AG04449 (cell line): Measurements from ENCODE around the gene SLC24A4.

ENCODE experiments used
- CTCF ChIA-PET: fragments of 350-600 bp; formaldehyde crosslinking; extraction: SDS; loops from one replicate; lab custom pipeline; 2021; ENCODE audit warnings: antibody characterized with exemption; lab: Yijun Ruan, JAX
- POLR2A ChIA-PET: fragments of 400-600, 350-600 bp; formaldehyde crosslinking; extraction: SDS; loops from one replicate; lab custom pipeline; 2020; ENCODE audit warnings: antibody characterized with exemption, inconsistent platforms; lab: Yijun Ruan, JAX
- DNase-seq: peaks from one replicate; pipeline ENCODE4 v3.0.0-alpha.2; 2010; ENCODE audit warnings: low read depth, low spot score
- H3K4me3 ChIP-seq: 2 replicates; pipeline ENCODE4 v1.5.1; 2011; ENCODE audit warnings: low read depth, mild to moderate bottlenecking, control low read depth, low read length
- TF ChIP-seq, protein P1 (sequence below): IDR thresholded peaks from one replicate; pipeline ENCODE4 v1.5.1; 2011; ENCODE audit warnings: mild to moderate bottlenecking, moderate library complexity, low read length, control low read depth, inconsistent platforms; ENCODE audit not compliant: insufficient read depth; ENCODE audit errors: missing control alignments

Gene SLC24A4

DNA sequence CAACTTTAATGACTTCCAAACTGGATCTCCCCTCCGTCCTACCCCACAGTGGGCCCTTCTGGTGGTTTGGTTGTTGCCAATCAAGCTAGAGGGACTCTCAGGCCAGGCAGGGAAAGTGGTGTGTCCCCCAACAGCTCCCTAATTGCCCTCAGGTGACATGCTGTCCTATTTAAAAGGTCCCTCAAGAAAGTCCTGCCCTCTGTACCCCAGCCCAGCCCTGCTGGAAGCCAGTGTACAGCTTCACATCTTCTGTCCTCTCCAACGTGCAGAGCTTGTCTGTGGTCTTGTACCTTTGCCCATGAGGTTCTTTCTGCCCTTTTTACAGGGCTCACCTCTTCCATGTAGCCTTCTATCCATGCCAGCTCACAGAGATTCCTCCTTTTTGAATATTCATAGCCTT lies 194.8 kb downstream of the SLC24A4 start:
- POLR2A ChIA-PET: no interaction called here

DNA sequence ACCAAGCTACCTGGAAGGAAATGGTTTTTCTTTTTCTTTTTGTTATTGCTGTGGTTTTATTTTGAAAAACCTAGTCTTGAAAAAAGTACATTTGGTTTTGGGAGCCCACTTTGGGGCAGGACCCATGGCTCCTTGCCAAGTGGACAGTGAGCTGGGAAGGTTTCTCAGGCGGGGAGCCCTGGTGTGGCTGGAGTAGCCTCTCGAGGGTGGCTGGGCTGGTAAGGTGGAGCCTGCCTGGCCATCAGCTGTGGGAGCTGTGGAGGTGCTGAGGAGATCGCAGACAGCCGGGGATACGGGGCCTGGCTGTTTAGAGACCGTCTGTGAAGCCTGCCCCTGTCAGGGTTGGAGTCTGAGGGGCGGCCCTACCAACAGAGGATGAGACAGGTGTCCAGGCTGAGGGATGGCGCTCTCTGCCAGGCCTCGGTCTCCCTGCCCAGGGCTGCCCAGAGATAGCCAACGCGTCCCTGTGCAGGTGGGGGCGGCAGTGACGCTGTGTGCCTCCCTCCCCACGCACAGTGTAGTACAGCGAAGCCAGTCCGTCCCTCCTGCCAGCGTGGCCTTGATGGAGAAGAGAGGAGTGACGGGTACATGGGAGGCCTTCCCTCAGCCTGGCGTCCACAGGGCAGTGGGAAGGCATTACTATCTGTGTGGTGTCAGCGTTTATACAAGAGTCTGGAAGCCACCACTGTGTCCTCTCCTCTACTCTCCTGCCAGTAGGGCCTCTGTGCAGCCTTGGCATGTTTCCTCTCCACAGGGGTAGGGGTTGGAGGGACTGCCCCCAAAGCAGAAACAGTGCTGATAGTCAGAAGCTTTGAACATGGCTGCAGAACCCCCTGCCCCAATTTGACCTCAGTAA lies 196.5 kb downstream of the SLC24A4 start:
- POLR2A ChIA-PET: interaction anchor here (0.7 kb wide), 1 partner anchor 23 kb away, joined by 3 read pairs; no protein-coding TSS in a partner anchor
- CTCF ChIA-PET: interaction anchor here (0.8 to 1.3 kb wide), 2 partner anchors 161 to 162 kb away, joined by 3 to 5 read pairs; no protein-coding TSS in a partner anchor
- TF ChIP-seq, protein P1, sequence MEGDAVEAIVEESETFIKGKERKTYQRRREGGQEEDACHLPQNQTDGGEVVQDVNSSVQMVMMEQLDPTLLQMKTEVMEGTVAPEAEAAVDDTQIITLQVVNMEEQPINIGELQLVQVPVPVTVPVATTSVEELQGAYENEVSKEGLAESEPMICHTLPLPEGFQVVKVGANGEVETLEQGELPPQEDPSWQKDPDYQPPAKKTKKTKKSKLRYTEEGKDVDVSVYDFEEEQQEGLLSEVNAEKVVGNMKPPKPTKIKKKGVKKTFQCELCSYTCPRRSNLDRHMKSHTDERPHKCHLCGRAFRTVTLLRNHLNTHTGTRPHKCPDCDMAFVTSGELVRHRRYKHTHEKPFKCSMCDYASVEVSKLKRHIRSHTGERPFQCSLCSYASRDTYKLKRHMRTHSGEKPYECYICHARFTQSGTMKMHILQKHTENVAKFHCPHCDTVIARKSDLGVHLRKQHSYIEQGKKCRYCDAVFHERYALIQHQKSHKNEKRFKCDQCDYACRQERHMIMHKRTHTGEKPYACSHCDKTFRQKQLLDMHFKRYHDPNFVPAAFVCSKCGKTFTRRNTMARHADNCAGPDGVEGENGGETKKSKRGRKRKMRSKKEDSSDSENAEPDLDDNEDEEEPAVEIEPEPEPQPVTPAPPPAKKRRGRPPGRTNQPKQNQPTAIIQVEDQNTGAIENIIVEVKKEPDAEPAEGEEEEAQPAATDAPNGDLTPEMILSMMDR: no peak
- no peak overlapping the region for H3K4me3 ChIP-seq
- no peak for DNase-seq

More for the DNA sequence above, 194.8 kb downstream of the SLC24A4 start:
- no peak for DNase-seq
- TF ChIP-seq, protein P1: no peak
- CTCF ChIA-PET: interaction anchor here (0.9 to 1.8 kb wide), 2 partner anchors 169 to 383 kb away, joined by 3 to 5 read pairs; no protein-coding TSS in a partner anchor
- no peak overlapping the region for H3K4me3 ChIP-seq

DNA sequence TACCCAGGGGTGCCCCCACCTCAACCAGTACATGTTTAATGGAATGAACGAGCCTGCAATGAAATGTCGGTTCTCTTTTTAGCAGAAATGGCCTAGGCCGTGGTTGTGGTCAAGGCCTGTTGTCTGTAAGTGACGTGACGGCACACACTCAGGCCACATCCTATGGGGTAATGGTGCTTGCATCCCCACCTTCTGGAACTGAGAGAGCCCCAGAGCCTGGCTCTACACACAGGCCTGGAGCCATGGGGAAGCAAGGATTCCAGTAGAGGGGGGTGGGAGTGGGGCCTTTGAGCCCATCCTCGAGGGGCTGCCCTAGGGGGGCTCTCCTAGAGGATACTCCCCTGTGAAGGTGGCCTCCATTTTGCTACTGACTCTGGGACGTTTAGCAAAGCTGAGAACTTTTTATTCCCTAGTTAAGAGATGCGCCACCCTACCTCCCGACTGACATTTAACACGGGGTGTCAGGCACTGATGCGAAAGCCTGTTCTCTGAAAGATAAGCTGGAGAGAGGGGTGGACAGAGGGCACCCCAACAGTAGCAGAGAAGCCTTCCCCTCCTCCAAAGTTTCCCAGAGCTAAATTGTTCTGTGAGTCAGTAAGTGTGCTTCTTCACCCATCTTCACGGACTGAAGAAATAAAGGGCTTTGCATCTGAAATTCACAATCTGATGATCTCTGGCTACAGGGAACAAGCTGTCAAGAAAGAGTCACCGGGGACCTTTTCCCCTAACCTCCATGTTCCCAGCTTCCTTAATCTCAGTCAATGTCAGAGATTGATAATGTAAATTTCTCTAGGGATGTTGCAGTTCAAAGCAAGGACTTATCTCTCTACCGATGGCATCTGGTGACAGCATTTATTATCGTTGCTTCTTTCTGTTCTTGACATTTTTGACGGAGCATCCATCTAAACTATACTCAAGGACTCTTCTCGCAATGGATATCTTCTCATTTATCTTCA lies 197.4 kb downstream of the SLC24A4 start:
- CTCF ChIA-PET: interaction anchor here (0.7 to 0.8 kb wide), 2 partner anchors 16 to 166 kb away, joined by 3 read pairs; no protein-coding TSS in a partner anchor
- TF ChIP-seq, protein P1: no peak

DNA sequence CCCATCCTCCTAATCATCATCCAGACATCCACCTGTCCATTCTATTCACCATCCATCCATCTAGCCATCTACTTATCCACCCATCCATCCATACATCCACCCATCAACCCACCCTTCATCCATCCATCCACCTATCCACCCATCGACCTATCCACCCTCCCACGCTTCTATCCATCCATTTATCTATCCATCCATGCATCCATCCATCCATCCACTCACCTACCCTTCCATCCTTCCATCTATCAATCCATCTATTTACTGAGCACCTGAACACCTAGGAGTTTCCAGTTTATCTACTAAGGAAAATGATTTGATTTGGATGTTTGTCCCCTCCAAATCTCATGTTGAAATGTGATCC lies 198.1 kb downstream of the SLC24A4 start:
- ChIA-PET CTCF (interaction anchor here (0.7 to 0.8 kb wide), 2 partner anchors 17 to 166 kb away, joined by 3 read pairs; no protein-coding TSS in a partner anchor), POLR2A (no interaction called here)
- TF ChIP-seq, protein P1: no peak
- no peak for DNase-seq
- H3K4me3 ChIP-seq: no peak overlapping the region

More for the DNA sequence above, 197.4 kb downstream of the SLC24A4 start:
- POLR2A ChIA-PET: no interaction called here
- no peak for DNase-seq
- H3K4me3 ChIP-seq: no peak overlapping the region

DNA sequence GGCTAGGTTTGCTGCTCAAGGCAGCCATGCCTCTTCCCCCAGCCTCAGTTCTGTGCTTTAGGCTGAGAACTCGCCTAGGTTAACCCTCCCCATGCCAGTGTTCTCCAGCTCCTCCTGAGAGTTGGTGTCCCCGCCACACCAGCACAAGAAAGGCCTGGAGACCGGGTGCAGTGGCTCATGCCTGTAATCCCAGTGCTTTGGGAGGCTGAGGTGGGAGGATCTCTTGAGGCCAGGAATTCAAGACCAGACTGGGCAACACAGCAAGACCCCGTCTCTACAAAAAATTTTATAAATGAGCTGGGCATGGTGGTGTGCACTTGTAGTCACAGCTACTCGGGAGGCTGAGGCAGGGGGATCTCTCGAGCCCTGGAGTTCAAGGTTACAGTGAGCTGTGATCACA lies 200.8 kb downstream of the SLC24A4 start:
- no peak overlapping the region for H3K4me3 ChIP-seq
- TF ChIP-seq, protein P1: no peak
- CTCF ChIA-PET: interaction anchor here (0.9 to 1.4 kb wide), 3 partner anchors 163 to 390 kb away, joined by 3 read pairs; no protein-coding TSS in a partner anchor
- DNase-seq: no peak
- POLR2A ChIA-PET: no interaction called here
